ENCODE results near the gene TSC22D2.

DNA sequence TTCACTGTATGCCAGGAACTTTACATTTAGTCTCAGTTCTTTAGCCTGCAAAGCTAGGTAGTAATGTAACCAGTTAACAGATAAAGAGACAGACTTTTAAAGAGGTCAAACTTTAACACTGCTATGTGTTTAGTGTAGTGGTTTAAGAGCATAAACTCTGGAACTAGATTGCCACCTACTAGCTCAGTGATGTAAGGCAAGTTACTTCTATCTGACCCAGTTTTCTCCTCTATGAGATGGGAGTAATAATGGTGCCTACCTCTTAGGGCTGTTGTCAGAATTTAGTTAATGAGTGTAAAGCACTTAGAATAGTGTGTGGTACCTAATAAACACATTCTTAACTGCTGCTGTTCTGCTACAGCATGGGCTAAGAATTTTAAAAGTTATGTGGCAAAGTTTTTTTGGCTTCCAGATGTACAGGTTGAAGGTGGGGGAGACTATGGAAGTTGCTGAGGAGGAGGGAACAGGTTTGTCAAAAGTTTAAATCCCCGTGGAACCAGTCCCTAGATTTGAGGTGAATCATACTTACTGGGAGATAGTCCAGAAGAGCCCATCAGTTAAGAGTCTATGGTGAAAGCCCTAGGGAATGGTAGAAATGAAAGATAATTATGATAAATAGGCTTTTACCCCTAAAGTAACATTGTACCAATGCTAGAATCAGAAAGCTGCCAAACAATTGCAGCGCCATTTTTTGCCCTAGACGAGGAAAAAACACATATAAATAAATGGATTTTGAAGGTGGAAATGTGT, 13.9 kb downstream of the TSC22D2 start:
- TF ChIP-seq POLR2A (IDR thresholded peaks at IDR 0.05; ENCODE audit: extremely low read depth, insufficient read length): no peak
- TF ChIP-seq, protein P1, sequence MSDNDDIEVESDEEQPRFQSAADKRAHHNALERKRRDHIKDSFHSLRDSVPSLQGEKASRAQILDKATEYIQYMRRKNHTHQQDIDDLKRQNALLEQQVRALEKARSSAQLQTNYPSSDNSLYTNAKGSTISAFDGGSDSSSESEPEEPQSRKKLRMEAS (IDR thresholded peaks at IDR 0.05; ENCODE audit: low read depth, low read length): no peak

All from NB4 (cell line).